Activated B cell treated with CpG ODN at 0.5 μM for 24 hours (primary cell): ENCODE measurements around the gene DNAJC15. TPM values are rescaled to one million over a fixed set of nuclear protein-coding genes. Genes with fewer than 3 reads are reported as not detected.
"Not testable (repeated sequence)": the region's sequence is repeated elsewhere in the genome, so short reads cannot be mapped to it uniquely, and the experiment has no call there.

ENCODE experiments used
- ATAC-seq: fragments of 200-7000 bp; cut with Tn5 transposase; one replicate; pipeline ENCODE4 v1.10.0; 2021; ENCODE audit warnings: low read depth, mild to moderate bottlenecking, moderate library complexity
- CTCF ChIA-PET: fragments of 350-600 bp; sonication (Branson Sonifier 250); formaldehyde crosslinking; loops from one replicate; lab custom pipeline; 2021; ENCODE audit warnings: antibody characterized with exemption; lab: Charles Lee
- POLR2A ChIA-PET: fragments of 350-600 bp; sonication (Branson Sonifier 250); formaldehyde crosslinking; loops from one replicate; lab custom pipeline; 2021; ENCODE audit warnings: antibody characterized with exemption; lab: Charles Lee
- DNase-seq: peaks from one replicate; pipeline ENCODE4 v3.0.0; 2022
- H3K27ac Mint-ChIP-seq: one replicate; pipeline ENCODE4 v1.8.0; 2020; ENCODE audit warnings: mixed read lengths
- H3K27me3 Mint-ChIP-seq: one replicate; pipeline ENCODE4 v1.8.0; 2021; ENCODE audit warnings: mixed read lengths
- H3K36me3 Mint-ChIP-seq: one replicate; pipeline ENCODE4 v1.8.0; 2021; ENCODE audit warnings: low read depth, mixed read lengths
- H3K4me1 Mint-ChIP-seq: one replicate; pipeline ENCODE4 v1.8.0; 2021; ENCODE audit warnings: mixed read lengths
- H3K4me3 Mint-ChIP-seq: one replicate; pipeline ENCODE4 v1.8.0; 2020; ENCODE audit warnings: mild to moderate bottlenecking, mixed read lengths
- H3K9me3 Mint-ChIP-seq: one replicate; pipeline ENCODE4 v1.8.0; 2020; ENCODE audit warnings: mixed read lengths
- intact Hi-C: fragments of 100-400 bp; cut with micrococcal nuclease; formaldehyde crosslinking; loops from one replicate; pipeline ENCODE4 v1.15.1; 2024
- total RNA-seq: library from RNA; stranded (reverse); gene quantifications from 2 replicates; pipeline ENCODE4 v1.2.3, GENCODE V29; 2022
- TF ChIP-seq, protein P1 (sequence below): fragments of 200-600 bp; IDR thresholded peaks from one replicate; pipeline ENCODE4 v1.8.0; 2022; ENCODE audit warnings: antibody characterized with exemption, mild to moderate bottlenecking

Gene DNAJC15
- total RNA-seq, 1 donor from 2014 or later, result 19.1 TPM

DNA sequence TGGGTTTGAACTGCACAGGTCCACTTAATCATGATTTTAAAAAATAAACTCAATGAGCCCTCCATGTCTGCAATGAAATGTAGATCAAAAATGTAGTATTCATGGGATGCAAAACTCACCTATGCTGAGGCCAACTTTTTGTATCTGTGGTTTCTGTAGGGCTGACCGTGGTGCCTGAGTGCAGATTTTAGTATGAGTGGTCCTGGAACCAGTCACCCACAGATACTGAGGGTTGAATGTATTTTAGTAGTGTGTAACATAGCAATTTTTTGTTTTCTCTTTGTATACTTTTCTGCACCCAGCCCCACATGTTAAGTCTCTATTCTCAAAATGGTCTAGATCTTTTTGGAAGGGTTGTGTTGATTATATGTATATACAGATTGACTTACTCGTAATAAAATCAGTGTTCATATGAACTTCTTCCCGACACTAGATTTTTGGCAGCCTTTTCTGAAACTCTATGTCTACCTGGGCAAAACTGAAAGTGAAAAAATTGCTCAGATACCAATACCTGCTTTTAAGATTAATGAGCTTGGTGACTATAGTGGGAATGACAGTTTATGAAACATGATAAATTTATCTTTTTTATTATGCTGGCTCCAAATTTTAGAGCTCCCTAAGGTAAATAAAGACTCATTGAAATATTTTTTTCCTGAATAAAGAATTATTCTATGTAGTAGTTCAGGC, 51.6 kb downstream of the DNAJC15 start:
- TF ChIP-seq, protein P1, sequence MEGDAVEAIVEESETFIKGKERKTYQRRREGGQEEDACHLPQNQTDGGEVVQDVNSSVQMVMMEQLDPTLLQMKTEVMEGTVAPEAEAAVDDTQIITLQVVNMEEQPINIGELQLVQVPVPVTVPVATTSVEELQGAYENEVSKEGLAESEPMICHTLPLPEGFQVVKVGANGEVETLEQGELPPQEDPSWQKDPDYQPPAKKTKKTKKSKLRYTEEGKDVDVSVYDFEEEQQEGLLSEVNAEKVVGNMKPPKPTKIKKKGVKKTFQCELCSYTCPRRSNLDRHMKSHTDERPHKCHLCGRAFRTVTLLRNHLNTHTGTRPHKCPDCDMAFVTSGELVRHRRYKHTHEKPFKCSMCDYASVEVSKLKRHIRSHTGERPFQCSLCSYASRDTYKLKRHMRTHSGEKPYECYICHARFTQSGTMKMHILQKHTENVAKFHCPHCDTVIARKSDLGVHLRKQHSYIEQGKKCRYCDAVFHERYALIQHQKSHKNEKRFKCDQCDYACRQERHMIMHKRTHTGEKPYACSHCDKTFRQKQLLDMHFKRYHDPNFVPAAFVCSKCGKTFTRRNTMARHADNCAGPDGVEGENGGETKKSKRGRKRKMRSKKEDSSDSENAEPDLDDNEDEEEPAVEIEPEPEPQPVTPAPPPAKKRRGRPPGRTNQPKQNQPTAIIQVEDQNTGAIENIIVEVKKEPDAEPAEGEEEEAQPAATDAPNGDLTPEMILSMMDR, result no peak
- peak; percentile 21 for ATAC-seq
- H3K4me1 Mint-ChIP-seq, result peaks cover 42% of the 10 kb centered on the region
- no peaks in the 10 kb centered on the region for H3K27me3 Mint-ChIP-seq
- H3K36me3 Mint-ChIP-seq, result peaks cover 42% of the 10 kb centered on the region
- intact Hi-C loops, result loop anchor here (2.0 kb wide), 2 partner anchors 20 to 44 kb away; no protein-coding TSS in a partner anchor
- H3K9me3 Mint-ChIP-seq, result no peaks in the 10 kb centered on the region
- ChIA-PET POLR2A (no interaction called here), CTCF (no interaction called here)
- H3K4me3 Mint-ChIP-seq, result peak overlapping the region; percentile 0
- no peak overlapping the region for H3K27ac Mint-ChIP-seq
- no peak for DNase-seq

- ATAC-seq, H3K27me3 Mint-ChIP-seq, DNase-seq, H3K9me3 Mint-ChIP-seq, H3K4me3 Mint-ChIP-seq, POLR2A ChIA-PET, CTCF ChIA-PET, H3K27ac Mint-ChIP-seq: not testable (repeated sequence)
- intact Hi-C loops, result loop anchor here (2.0 kb wide), 2 partner anchors 21 to 45 kb away; no protein-coding TSS in a partner anchor
- Mint-ChIP-seq H3K36me3 (peaks cover 44% of the 10 kb centered on the region), H3K4me1 (peaks cover 42% of the 10 kb centered on the region)
Measured at GRCh38 chr13:43075511-43075902, 52.1 kb downstream of the DNAJC15 start.

GRCh38 chr13:43077046-43077445, 53.7 kb downstream of the DNAJC15 start:
- POLR2A ChIA-PET, result no interaction called here
- H3K9me3 Mint-ChIP-seq, result peaks cover 5% of the 10 kb centered on the region
- no peaks in the 10 kb centered on the region for H3K27me3 Mint-ChIP-seq
- peaks cover 44% of the 10 kb centered on the region for H3K4me1 Mint-ChIP-seq
- ATAC-seq, result no peak
- no peak overlapping the region for H3K27ac Mint-ChIP-seq
- TF ChIP-seq, protein P1, result no peak
- peaks cover 46% of the 10 kb centered on the region for H3K36me3 Mint-ChIP-seq
- intact Hi-C loops, result no loop called here
- CTCF ChIA-PET, result interaction anchor here (0.9 to 1.3 kb wide), 3 partner anchors 8 to 108 kb away, joined by 3 read pairs; no protein-coding TSS in a partner anchor
- DNase-seq, result no peak
- no peak overlapping the region for H3K4me3 Mint-ChIP-seq

DNA sequence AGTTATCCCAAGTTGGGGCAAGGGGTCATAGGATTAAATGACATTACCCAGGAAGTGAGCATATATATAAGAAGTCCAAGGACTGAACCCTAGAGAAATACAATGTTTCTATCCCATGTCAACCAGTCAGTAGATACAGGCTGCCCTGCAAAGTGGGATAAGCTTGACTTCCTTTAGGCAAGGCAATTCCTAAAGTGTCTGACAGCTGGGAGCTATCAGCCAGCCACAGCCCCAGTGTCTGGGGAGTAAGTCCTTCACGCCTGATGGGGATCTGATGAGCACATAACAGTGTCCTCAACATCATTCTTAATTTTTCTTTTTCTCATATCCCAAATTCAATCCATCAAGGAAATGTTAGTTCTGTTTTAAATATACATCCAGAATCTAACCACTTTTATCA, 54.1 kb downstream of the DNAJC15 start:
- Mint-ChIP-seq H3K4me3 (no peak overlapping the region), H3K36me3 (peaks cover 44% of the 10 kb centered on the region), H3K4me1 (peaks cover 42% of the 10 kb centered on the region), H3K27me3 (no peaks in the 10 kb centered on the region), H3K9me3 (peaks cover 5% of the 10 kb centered on the region), H3K27ac (no peak overlapping the region)
- ChIA-PET POLR2A (no interaction called here), CTCF (no interaction called here)
- TF ChIP-seq, protein P1, result no peak
- ATAC-seq (no peak), DNase-seq (no peak)
- intact Hi-C loops, result no loop called here

DNA sequence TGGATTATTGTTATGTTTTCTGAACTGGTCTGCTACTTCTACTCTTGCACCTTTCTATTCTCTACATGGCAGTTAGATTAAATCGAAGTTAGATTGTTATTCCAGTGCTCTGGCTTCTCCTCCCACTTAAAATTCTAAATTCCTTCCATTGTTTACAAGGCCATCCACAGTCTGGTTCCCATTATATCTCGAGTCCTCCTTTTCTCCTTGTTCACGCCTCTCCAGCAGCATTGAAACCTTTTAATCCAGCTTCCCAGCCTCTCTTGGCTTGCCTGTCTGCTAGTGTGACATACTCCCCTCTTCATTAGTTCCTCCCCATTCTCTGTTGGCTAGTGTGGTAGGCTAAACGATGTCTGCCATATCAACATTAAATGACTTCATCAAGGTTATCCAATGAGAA, 54.5 kb downstream of the DNAJC15 start:
- ChIA-PET POLR2A (no interaction called here), CTCF (interaction anchor here (1.1 kb wide), 1 partner anchor 108 kb away, joined by 3 read pairs; no protein-coding TSS in a partner anchor)
- peaks cover 41% of the 10 kb centered on the region for H3K4me1 Mint-ChIP-seq
- no peak for ATAC-seq
- intact Hi-C loops, result no loop called here
- no peak overlapping the region for H3K27ac Mint-ChIP-seq
- no peak for DNase-seq
- H3K36me3 Mint-ChIP-seq, result peaks cover 41% of the 10 kb centered on the region
- H3K27me3 Mint-ChIP-seq, result no peaks in the 10 kb centered on the region
- peaks cover 5% of the 10 kb centered on the region for H3K9me3 Mint-ChIP-seq
- no peak overlapping the region for H3K4me3 Mint-ChIP-seq
- TF ChIP-seq, protein P1, result no peak
